Measurements from ENCODE around the gene UNC13C.

The UNC13C gene

DNA sequence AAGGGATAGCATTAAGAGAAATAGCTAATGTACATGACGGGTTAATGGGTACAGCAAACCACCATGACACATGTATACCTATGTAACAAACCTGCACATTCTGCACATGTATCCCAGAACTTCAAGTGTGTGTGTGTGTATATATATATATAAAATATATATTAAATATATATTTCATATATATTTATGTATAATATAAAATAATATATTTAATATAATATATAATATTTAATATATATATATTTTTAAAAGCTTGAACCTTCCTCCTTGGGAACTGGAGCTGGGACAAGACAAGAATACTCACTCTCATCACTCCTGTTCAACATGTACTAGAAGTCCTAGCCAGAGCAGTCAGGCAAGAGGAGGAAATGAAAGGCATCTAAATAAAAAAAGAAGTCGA lies 149.3 kb downstream of the UNC13C start:
- no peak for DNase-seq

- no peak for DNase-seq
Measured at GRCh38 chr15:54131410-54131809, 153.2 kb downstream of the UNC13C start.

DNA sequence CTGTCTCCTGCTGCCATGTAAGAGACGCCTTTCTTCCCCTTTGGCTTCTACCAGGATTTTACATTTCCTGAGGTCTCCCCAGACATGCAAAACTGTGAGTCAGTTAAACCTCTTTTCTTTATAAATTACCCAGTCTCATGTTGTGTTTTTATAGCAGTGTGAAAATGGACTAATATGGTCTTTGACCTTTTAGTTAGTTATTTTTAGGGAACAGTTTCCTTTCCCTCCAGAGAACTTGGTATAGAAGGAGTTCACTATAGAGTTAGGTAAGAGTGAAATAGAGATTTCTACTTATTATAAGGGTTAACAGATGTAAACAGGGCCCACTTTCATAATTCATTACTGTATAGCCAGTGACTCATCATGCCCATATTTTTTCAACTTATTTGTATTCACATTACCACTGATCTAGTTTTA lies 170.9 kb downstream of the UNC13C start:
- DNase-seq: no peak

GRCh38 chr15:54150255-54150654 lies 172.0 kb downstream of the UNC13C start:
- DNase-seq: no peak

GRCh38 chr15:54159012-54159411 lies 180.8 kb downstream of the UNC13C start:
- DNase-seq: no peak

- no peak for DNase-seq
Measured at GRCh38 chr15:54187325-54187724, 209.1 kb downstream of the UNC13C start.

GRCh38 chr15:54197995-54198394 lies 219.8 kb downstream of the UNC13C start:
- DNase-seq: no peak

DNA sequence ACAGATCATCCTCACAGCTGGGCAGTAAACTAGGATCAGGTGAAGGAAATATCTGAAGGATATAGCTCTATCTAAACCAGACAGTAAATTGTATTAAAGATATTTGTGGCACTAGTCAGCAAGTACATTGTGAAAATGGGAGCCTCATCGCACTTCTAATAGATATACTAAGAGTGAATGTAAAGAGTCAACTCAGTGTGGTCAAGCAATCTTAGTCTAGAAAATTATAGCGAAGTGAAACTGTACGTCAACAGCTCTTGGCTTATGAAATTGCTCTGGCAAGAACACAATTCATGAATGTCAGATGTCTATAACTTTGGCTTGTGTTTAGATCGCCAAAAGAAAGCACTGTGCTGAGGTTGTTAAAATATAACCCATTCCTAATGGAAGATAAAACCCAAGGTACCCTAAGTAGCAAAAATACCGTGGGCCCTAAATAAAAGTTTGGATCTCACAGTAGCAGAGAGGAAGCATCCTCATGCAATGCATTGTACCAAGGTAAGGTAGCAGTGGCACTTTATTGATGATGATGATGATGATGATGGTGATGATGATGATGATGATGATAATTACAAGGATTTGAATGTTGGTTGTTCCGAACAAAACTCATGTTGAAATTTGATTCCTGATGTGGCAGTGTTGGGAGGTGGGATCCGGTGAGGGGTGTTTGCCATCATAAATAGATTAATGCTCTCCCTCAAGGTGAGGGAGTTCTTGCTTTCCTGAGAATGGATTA lies 228.5 kb downstream of the UNC13C start:
- DNase-seq: no peak

DNA sequence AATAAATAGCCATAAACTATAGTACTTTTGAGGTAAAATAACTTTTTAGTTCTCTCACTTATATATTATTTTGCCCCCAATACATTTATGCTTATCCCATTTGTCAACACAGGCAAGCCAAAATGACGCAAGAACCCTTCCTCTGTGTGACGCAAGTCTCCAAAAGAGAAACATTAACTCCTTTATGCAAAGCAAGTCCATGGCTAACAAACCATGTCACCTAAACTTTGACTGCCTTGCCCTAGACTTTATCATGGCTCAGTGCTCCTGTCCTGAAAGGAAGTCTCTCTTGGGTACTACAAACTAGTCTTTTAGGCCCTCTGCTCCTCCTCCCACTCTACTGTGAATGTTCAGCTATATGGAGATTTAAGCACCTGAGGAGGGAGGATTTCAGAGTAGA lies 230.5 kb downstream of the UNC13C start:
- no peak for DNase-seq

- no peak for DNase-seq
Measured at GRCh38 chr15:54212635-54213034, 234.4 kb downstream of the UNC13C start.

GRCh38 chr15:54226455-54226854 lies 248.2 kb downstream of the UNC13C start:
- no peak for DNase-seq

DNA sequence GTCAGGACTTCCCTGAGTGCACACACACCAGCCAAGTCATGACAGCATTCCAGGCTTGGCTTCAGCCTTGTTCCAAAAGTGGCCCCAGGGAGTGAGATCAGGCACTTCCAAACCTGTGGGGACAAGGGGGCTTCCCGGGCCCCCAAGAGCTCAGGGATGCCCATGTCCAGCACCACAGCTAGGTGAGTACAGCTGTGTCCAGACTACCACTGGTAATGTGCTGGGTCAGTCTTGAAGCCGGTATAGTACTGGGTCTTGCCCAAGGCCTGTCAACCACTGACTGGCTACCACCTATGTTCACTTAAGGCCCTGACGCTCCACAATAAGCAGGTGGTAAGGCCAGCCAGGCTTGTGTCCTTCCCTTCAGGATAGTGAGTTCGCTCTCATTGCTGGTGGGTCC lies 249.3 kb downstream of the UNC13C start:
- no peak for DNase-seq

GRCh38 chr15:54250326-54250725 lies 272.1 kb downstream of the UNC13C start:
- no peak for DNase-seq

DNA sequence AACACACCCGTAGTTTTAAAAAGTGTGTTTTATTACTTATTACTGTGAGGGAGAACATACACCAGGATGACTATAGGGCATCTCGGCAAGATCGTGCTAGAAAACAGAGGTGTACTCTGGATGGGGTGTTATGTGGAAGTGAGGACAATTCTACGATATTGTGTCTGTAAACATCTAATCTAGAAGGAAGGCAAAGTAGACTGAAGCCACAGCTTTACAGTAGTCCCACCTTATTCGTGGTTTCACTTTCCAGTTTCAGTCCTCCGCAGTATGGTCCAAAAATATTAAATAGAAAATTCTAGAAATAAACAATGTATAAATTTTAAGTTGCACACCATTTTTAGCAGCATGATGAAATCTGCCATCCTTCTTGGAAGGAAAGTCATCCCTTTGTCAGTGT lies 277.9 kb downstream of the UNC13C start:
- no peak for DNase-seq

DNA sequence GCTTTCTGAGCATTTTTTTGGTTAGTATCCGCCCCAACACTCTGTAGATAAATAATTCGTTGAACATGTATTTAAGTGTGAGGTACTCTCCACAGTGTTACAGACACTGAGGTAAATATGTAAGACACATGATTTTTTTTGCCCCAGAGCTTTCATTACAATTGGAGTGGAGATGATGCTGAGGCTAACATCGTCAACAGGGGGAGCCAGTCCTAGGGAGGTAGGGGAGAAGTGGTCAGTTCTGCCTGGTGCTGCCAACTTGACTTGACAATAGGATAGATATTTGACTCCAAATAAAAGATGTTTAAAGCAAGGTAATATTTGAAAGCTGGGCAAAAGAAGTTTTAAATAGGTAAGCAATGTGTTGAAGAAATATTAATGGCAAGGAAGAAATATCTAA lies 295.7 kb downstream of the UNC13C start:
- DNase-seq: no peak

GRCh38 chr15:54277834-54278233 lies 299.6 kb downstream of the UNC13C start:
- DNase-seq: no peak

- DNase-seq: no peak
Measured at GRCh38 chr15:54280726-54281125, 302.5 kb downstream of the UNC13C start.

GRCh38 chr15:54282228-54282836 lies 304.1 kb downstream of the UNC13C start:
- DNase-seq: no peak

GRCh38 chr15:54288049-54288448 lies 309.8 kb downstream of the UNC13C start:
- no peak for DNase-seq

DNA sequence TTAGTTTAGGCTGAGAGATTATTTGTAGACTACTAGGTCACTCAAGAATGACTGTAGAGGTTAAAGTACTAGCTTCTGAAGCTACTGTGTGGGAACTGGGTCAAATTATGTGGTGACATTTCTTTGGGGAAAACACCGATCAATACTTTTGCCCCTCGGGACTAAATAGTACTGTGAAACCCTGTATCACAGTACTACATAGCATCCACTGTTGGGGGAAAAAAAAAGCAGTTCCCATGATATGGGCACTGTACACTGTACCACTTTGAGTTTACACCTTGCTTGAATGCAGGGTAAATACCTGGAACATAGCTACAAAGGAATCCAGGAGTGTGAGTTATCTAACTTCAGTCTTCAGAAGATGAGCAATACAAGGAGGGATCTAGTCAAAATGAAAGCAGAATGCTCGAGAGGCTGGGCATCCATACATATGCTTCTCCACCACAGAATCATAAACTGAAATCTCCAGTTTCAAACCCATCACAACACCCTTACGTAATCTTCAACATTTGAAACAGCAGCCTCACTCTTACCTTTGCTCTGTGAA lies 311.4 kb downstream of the UNC13C start:
- DNase-seq: no peak

DNA sequence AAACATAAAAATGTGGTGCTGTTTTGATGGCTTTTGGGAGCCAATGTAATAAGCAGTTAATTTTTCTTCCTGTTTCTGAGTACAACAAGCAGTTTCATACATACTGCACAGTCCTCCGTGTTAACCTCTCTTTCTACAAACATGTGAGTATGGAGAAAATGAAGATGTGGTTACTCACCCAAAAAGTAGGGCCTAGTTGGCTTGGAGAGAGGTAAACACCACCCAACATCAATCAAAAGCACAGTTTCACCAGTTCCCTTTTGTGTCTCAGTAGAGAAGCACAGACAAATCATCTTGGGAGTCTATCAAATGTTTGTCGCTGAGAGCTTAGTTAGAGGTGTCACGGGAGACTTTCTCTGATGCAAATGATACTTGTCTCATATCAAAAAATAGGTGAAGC lies 320.2 kb downstream of the UNC13C start:
- DNase-seq: no peak

GRCh38 chr15:54304321-54304720 lies 326.1 kb downstream of the UNC13C start:
- DNase-seq: no peak

- DNase-seq: no peak
Measured at GRCh38 chr15:54305138-54305537, 326.9 kb downstream of the UNC13C start.

GRCh38 chr15:54307252-54307902 lies 329.1 kb downstream of the UNC13C start:
- DNase-seq: no peak
